Duodenal mucosa (tissue), 2 donors: ENCODE results near the gene SUMO2.
"Not testable (repeated sequence)": the region's sequence is repeated elsewhere in the genome, so short reads cannot be mapped to it uniquely, and the experiment has no call there.

Source experiments
- H3K27ac ChIP-seq: one replicate; pipeline ENCODE4 v1.7.0; 2013; ENCODE audit warnings: low read depth, low read length
- H3K27me3 ChIP-seq, 2 donors: one replicate each; pipeline ENCODE4 v1.7.0; 2013; ENCODE audit warnings: low read length in 2 of 2, control low read depth in 1 of 2; ENCODE audit not compliant: insufficient read depth in 2 of 2, control insufficient read depth in 1 of 2
- H3K36me3 ChIP-seq, 2 donors: one replicate each; pipeline ENCODE4 v1.7.0; 2013; ENCODE audit warnings: low read length in 2 of 2, control low read depth in 1 of 2; ENCODE audit not compliant: insufficient read depth in 2 of 2, control insufficient read depth in 1 of 2
- H3K4me1 ChIP-seq, 2 donors: one replicate each; pipeline ENCODE4 v1.7.0; 2013; ENCODE audit warnings: low read length in 2 of 2, control low read depth in 1 of 2; ENCODE audit not compliant: insufficient read depth in 2 of 2, control insufficient read depth in 1 of 2
- H3K4me3 ChIP-seq, 2 donors: one replicate each; pipeline ENCODE4 v1.7.0; 2013; ENCODE audit warnings: low read length in 2 of 2, low read depth in 1 of 2
- H3K9ac ChIP-seq, 2 donors: one replicate each; pipeline ENCODE4 v1.7.0; 2013; ENCODE audit warnings: low read length in 2 of 2, low read depth in 1 of 2
- H3K9me3 ChIP-seq, 2 donors: one replicate each; pipeline ENCODE4 v1.7.0; 2013; ENCODE audit warnings: low read length in 2 of 2, control low read depth in 1 of 2; ENCODE audit not compliant: control insufficient read depth in 1 of 2

The SUMO2 gene

GRCh38 chr17:75208161-75208560 lies 25.4 kb upstream of the SUMO2 start:
- Histone ChIP-seq H3K4me1 (peaks cover 0 to 12% of the 10 kb centered on the region in 2 donors), H3K27ac (no peak overlapping the region), H3K9ac (peak overlapping the region in 1 of 2 donors; percentile 16), H3K27me3 (no peaks in the 10 kb centered on the region), H3K9me3 (no peaks in the 10 kb centered on the region), H3K4me3 (no peak overlapping the region), H3K36me3 (peaks cover 16 to 32% of the 10 kb centered on the region in 2 donors)

- peaks cover 0 to 12% of the 10 kb centered on the region in 2 donors for H3K4me1 ChIP-seq
- H3K27me3 ChIP-seq = no peaks in the 10 kb centered on the region
- H3K4me3 ChIP-seq = no peak overlapping the region
- H3K27ac ChIP-seq = no peak overlapping the region
- peak overlapping the region in 1 of 2 donors; percentile 16 for H3K9ac ChIP-seq
- peaks cover 16 to 28% of the 10 kb centered on the region in 2 donors for H3K36me3 ChIP-seq
- no peaks in the 10 kb centered on the region for H3K9me3 ChIP-seq
These were observed 25.0 kb upstream of the SUMO2 start for GRCh38 chr17:75207760-75208159.

- H3K27ac ChIP-seq, H3K27me3 ChIP-seq, H3K9me3 ChIP-seq, H3K4me3 ChIP-seq, H3K9ac ChIP-seq: not testable (repeated sequence)
- H3K4me1 ChIP-seq = peaks cover 0 to 12% of the 10 kb centered on the region in 2 donors
- peaks cover 11 to 21% of the 10 kb centered on the region in 2 donors for H3K36me3 ChIP-seq
These were observed 24.3 kb upstream of the SUMO2 start for GRCh38 chr17:75207050-75207407.

GRCh38 chr17:75205793-75206163 lies 23.0 kb upstream of the SUMO2 start:
- no peaks in the 10 kb centered on the region for H3K27me3 ChIP-seq
- peak overlapping the region; percentile 96 to 100 for H3K4me3 ChIP-seq
- peak overlapping the region; percentile 97 for H3K27ac ChIP-seq
- peaks cover 0 to 12% of the 10 kb centered on the region in 2 donors for H3K4me1 ChIP-seq
- H3K36me3 ChIP-seq = peaks cover 7 to 15% of the 10 kb centered on the region in 2 donors
- no peaks in the 10 kb centered on the region for H3K9me3 ChIP-seq
- H3K9ac ChIP-seq = peak overlapping the region; percentile 97 to 100

GRCh38 chr17:75205037-75205792 lies 22.5 kb upstream of the SUMO2 start, which contains the start of gene NUP85:
TSS of gene NUP85 (plus strand) at chr17:75205679. CDS start at chr17:75205762, 83 bp downstream.
- Histone ChIP-seq H3K4me3 (peak within 1 kb of the TSS; percentile 96 to 100), H3K27ac (peak within 1 kb of the TSS; percentile 97), H3K27me3 (no peaks in the 10 kb centered on the region), H3K36me3 (peaks cover 7 to 11% of the 10 kb centered on the region in 2 donors), H3K4me1 (peaks cover 0 to 12% of the 10 kb centered on the region in 2 donors), H3K9me3 (no peaks in the 10 kb centered on the region), H3K9ac (peak within 1 kb of the TSS; percentile 97 to 100)

- Histone ChIP-seq H3K27ac (no peak overlapping the region), H3K36me3 (no peaks in the 10 kb centered on the region), H3K9me3 (no peaks in the 10 kb centered on the region), H3K4me1 (peaks cover 0 to 2% of the 10 kb centered on the region in 2 donors), H3K9ac (no peak overlapping the region), H3K27me3 (no peaks in the 10 kb centered on the region), H3K4me3 (no peak overlapping the region)
These were observed 17.3 kb upstream of the SUMO2 start for GRCh38 chr17:75199886-75200618.

- Histone ChIP-seq H3K9ac (no peak overlapping the region), H3K27ac (no peak overlapping the region), H3K9me3 (no peaks in the 10 kb centered on the region), H3K4me3 (no peak overlapping the region), H3K4me1 (peaks cover 0 to under 1% of the 10 kb centered on the region in 2 donors), H3K36me3 (no peaks in the 10 kb centered on the region), H3K27me3 (no peaks in the 10 kb centered on the region)
These were observed 12.1 kb upstream of the SUMO2 start for GRCh38 chr17:75194879-75195278.

- Histone ChIP-seq H3K9me3 (no peaks in the 10 kb centered on the region), H3K4me1 (peaks cover 0 to 7% of the 10 kb centered on the region in 2 donors), H3K36me3 (no peaks in the 10 kb centered on the region), H3K9ac (no peak overlapping the region), H3K4me3 (no peak overlapping the region), H3K27me3 (no peaks in the 10 kb centered on the region), H3K27ac (no peak overlapping the region)
These were observed 8.8 kb upstream of the SUMO2 start for GRCh38 chr17:75191584-75191983.

- H3K4me3 ChIP-seq = no peak overlapping the region
- no peaks in the 10 kb centered on the region for H3K36me3 ChIP-seq
- no peaks in the 10 kb centered on the region for H3K27me3 ChIP-seq
- peaks cover 0 to 7% of the 10 kb centered on the region in 2 donors for H3K4me1 ChIP-seq
- H3K9me3 ChIP-seq = no peaks in the 10 kb centered on the region
- no peak overlapping the region for H3K27ac ChIP-seq
- H3K9ac ChIP-seq = no peak overlapping the region
These were observed 5.9 kb upstream of the SUMO2 start for GRCh38 chr17:75188614-75189013.
